GM18951 (cell line): ENCODE measurements around the gene COL20A1.

ENCODE experiments used
- POLR2A ChIP-seq: IDR thresholded peaks from 4 replicates; pipeline ENCODE4 v1.6.1; 2011; ENCODE audit warnings: mild to moderate bottlenecking; ENCODE audit not compliant: insufficient read length, insufficient read depth; ENCODE audit errors: extremely low read depth
- in situ Hi-C: fragments of 300-500 bp; cut with MboI; formaldehyde crosslinking; loops from one replicate; pipeline ENCODE4 v1.12.0; 2022; ENCODE audit warnings: low sequenced_read_pairs, mixed read lengths, inconsistent platforms; ENCODE audit not compliant: unreplicated experiment

COL20A1 gene

DNA sequence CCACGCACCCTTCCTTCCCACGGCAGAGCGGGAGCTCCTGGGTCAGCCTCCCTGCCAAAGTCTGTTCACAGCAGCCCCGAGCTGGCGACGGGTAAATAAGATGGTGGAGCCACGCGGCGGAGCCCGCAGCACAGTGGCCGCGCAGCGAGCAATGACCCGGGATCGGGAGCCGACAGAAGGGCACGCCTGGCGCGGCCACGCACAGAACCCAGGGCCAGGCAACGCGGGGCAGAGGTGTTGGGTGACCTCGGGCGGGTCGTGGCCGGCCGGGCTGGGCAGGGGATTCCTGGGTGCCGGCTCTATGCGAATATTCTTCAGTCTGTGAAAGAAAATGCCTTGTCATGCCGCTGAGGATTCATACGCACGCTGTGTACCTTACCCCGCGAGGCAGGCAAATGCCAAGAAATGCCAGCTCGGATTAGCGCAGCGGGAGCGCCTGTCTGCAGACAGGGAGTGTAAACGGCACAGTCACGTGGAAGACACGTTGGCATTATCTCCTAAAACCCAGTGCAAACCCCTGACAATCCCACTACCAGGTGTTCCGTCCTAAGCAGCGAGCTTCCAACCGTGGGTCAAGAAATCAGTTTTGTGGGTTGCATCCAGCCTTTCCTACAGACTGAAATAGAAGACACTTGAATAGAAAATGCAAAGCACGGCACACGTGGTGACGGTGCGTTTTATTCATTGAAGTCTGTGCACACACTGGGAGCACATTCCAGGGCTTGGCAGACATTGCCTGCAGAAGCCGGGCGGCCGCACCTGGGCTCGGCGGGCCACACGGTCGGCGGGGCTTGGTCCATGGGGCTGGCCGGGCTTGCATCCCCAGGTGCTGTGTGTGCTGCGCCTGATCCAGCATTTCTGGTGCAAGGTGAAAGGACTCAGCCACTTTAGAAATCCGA lies 49.8 kb downstream of the COL20A1 start:
- no peak for TF ChIP-seq POLR2A
- in situ Hi-C loops = no loop called here

DNA sequence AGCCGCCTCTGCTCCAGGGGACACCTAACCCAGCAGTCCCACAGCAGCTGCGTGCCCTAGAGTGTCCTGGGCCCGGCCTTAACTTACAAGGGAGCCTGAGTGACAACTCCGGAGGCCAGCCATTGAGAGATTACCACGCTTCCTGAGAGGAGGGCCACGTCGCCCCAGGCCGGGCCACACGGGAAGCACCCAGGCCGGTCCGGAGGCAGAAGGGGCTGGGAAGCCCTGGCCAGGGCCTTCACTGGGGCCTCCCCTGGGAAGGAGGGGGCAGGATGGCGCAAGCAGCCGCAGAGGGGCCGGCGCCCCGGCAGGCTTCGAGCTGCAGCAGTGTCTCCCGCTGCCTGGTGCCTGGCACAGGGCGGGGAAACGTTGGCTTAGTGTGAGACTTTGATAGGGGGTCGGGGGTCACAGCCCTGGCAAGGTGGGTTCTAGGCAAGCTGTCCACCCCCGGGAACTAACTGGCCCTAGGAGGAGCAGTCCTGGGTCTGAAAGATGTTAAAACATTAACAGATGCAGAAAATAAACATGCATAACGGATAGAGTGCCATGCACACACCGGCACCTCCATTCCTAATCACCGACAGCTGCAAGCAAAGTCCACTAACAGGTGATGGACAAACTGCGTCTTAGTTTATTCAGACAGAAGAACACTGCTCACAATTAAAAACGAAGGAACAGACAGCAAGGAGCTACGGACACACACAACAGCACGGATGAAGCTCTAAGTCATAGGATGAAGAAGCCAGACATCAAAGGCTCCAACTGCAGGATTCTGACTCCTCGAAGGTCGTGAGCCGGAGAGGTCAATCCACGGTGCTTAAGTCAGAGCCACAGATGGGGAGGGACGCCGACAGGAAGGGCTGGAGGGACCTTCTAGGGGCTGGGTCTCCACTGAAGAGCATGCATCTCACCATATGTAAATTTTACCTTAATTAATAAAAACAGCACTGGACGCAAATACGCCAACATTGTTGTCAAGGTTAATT lies 50.8 kb downstream of the COL20A1 start:
- in situ Hi-C loops = no loop called here
- TF ChIP-seq POLR2A = no peak

DNA sequence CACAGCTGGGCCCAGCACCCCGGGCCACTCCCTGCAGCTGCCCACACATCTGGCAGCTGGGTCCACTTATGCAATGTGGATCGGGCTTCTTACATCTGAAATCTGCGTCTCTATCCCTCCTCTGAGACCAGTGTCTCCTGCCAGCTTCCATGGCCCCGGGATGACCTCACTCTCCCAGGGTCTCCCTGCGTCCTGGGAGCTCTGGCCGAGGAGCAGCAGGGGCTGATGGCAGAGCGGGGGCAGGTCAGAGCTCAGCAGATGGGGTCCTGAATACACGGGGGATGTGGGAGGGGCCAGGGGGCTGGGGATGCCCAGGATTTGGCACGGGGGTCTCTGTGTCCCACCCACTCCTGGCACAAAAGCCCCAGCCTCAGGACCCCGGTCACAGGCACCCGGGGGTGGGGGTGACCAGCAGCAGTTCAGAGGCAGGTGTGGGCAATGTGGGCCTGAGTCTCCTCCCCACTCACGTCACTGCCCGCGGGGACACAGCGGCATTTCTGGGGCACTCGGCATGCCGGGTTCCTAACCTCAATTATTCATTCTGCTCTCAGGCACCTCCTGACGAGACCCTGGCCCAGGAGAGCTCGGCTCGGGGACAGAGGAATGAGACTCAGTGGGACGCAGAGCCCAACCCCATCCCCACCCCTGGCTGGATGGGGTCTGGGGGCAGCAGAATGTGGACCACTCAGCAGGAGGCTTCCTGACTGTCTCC lies 51.8 kb downstream of the COL20A1 start:
- in situ Hi-C loops = no loop called here
- no peak for TF ChIP-seq POLR2A

DNA sequence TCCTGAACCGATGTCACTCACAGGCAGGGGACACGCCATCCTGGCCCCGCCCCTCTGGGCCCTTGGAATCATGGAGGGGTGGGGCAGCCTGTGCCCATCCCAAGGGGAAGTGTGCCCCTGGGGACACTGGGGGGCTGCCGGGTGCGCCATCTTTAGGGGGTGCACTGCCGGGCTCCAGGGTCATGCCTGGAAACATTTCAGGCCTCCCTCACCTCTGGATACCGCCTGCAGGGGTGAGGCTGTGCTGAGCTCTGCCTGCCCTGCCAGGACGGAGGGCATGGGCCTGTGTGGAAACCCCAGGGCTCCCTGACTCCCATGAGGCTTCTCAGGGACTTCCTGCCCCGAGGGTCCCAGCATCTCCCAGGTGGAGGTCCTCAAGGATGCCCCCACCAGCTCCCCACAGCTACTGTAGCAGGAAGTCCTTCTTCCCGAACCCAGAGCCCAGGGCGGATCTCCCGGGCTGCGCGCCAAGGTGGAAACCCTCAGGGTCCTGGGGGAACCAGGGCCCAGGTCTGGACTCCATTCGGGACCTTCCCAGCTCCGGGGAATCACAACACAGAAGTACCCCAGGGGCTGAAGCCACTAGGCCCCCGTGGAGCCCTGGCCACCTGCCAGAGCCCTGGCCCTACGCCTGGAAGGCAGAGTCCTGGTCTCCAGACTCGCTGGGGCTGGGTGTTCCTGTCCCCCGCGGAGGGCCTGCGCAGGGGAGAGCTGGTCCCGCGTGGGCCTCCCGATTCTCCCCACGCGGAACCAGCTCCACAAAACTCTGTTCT lies 52.5 kb downstream of the COL20A1 start:
- in situ Hi-C loops = no loop called here
- no peak for TF ChIP-seq POLR2A

DNA sequence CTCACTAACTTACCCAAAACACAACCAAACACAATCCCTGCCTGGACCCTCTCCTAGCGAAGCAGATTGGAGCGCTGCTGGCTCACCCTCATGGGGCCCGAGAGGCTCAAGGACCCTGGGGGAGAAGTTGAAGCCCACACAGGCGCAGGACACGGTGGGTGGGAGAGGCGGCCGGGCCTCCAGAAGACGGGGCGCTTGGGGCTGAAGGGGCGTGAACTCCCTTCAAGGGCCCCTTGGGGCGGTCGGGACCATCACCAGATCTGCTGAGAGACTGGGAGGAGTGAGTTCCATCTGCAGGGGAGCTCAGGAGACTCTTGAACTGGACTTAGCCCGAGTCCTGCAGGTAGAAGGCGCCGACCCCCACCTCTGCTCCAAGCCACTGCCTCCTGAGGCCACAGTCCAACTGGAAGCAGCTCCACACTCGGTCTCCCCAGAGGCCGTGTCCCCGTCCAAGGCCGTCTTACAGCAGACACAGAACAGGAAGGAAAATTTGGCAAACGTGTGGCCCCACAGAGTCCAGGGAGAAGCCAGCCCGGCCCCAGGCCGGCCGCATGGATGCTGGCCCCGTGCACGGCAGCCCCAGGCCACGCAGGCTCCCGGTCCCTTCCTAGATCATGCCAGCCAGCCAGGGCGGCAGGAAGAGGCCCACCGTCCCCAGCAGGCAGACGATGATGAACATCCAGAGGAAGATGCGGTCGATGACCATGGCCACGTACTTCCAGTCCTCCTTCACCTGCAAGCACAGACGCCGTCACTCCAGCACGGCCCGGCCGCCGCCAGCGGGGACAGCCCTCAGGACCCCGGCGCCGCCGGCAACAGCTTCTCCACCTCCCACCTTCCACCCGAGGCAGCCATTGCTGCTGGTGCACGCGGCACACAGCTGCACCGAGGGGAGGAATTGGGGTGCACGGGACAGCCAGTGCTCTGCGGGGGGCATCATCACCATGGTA lies 53.4 kb downstream of the COL20A1 start:
- in situ Hi-C loops = no loop called here
- TF ChIP-seq POLR2A = no peak

DNA sequence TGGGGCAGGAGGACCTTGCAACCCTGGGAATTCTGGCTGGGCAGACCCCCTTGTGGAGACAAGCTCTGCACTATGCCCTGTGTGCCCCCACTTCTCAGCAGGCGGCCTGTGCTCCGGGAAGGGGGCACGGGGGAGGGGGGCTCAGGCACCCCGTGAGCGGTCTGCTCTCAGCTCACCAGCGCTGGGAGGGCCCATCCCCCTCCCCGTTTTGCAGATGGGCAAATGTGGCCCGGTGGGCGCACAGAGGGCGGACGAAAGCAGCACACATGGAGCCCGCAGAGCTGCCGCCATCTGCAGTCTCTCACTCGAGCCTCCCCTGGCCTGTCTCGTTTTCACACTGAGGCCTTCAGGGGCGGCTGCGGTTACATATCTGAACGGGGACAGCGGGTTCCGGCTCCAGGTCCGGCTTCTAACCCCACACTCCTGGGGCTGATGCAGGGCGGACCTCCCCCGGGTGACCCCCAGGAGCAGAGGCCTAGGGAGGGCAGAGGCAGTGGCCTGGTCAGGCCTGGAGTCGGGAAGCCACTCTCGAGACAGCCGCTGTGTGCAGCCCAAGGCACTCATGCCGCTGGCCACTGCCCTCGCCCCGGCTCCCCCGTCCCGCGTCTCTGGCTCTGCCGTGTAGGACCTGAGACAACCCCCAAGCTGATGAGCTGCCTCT lies 54.2 kb downstream of the COL20A1 start:
- in situ Hi-C loops = no loop called here

DNA sequence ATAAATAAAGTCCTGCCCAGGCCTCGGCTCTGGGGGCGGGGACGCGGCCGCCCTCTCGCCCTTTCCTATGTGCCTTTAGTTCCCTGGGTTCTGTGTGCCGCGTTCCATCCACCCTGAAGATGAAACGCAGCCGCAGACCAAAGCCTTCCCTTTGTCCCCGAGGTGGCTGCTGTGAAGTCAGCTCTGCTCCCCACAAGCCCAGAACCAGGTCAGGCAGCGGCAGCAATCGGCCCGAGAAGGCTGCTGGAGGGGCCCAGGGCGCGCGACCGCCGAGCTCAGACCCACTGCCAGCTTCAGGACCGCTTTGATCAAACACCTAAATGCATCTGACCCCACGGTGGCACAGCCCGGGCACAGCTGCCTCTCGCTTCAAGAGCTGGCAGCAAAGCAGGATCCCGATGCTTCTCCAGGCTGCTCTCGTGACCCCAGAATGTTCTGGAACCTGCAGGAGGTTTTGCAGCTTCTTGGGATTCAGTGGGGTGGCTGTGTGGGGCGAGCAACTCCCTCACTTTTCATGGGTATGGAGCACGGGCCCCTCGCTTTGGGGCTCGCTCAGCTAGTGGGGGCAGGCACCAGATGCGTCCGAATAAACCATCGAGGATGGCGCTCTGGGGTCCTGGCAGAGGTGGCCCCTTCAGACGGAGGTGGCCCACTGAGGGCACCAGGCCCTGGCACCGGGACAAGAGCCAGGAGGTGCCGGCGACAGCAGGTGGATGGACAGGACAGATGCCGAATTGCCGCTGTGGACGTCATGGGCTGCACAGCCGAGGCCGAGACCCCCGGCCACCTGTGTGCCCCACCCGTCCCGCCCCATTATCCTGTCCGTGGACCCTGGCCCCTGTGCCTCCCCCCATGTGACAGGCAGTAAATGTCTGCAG lies 55.2 kb downstream of the COL20A1 start:
- TF ChIP-seq POLR2A = no peak
- in situ Hi-C loops = no loop called here

More for the DNA sequence above, 54.2 kb downstream of the COL20A1 start:
- no peak for TF ChIP-seq POLR2A

DNA sequence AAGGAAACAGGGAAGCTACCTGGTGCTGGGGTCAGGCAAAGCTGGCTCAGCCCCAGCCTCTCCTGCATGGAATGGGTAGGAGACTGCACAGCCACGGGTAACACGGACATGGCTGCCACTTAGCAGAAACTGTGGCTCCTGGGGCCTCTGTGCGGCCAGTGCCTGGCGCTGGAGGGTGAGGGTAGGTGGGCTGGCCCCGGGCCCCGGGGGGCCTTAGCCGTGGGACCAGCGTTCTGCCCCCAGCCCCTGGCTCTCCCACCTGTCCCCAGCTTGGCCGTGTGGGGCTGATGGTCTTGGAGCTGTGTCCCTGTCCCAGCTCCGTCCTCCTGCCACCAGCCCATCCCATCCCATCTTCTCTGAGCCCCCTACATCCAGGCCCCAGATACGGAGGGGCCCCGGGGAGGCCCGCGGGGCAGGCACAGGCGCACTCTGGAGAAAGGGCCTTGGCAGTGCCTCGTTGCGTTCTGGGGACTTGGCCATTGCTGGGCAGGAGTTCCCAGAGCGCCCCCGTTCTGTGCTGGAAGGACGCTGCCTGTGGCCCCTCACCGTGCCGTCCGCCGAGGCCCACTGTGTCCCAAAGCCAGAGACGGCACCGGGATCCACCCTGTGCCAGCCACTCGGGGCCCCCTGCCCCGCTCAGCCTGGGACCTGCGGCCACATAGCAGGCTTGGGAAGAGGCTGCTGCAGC lies 56.0 kb downstream of the COL20A1 start:
- no peak for TF ChIP-seq POLR2A
- in situ Hi-C loops = no loop called here

DNA sequence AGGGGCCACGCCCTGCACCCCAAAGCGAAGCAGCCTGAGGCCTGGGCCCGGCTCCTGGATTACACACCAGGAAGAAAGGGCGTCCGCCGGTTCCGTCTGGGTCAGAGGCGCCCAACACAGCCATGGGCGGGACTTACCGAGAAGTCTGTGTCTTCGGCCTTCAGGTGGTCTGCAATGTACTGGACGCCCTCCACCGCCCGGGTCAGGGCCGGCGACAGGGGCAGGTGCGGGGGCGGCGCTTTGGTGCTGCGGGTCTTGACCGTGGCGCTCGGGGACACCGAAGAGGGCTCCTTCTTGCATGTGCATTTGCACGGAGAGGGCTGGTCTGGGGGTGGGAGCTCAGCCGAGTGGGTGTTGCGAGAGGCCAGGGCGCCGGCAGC lies 56.5 kb downstream of the COL20A1 start:
- no peak for TF ChIP-seq POLR2A
- in situ Hi-C loops = no loop called here
